ENCODE data around the gene TPM2. TPM values are rescaled to one million over a fixed set of nuclear protein-coding genes. Genes with fewer than 3 reads are reported as not detected.

TPM2 gene
- total and polyA plus RNA-seq, 2 experiments from 2014 or later: 645 to 1,591 TPM

DNA sequence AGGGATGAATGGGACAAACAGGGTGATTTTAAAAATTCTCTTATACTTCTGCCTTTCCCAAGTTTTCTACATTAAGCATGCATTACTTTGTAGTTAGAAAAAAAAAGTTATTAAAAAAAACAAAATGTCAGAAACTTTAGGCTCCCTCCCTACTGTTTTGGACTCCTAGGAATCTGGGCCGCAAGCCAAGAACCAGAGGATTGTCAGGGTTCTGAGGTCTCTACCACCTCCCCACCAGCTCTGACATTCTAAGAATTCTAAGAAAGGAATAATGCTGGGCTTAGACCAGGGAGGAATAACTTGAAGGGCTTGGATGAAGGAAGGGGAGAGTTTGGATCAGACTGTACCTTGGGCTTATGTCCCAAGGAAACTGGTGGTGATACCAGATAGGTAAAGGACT is 23.7 kb downstream of the TPM2 start:
- TF ChIP-seq, protein P1, sequence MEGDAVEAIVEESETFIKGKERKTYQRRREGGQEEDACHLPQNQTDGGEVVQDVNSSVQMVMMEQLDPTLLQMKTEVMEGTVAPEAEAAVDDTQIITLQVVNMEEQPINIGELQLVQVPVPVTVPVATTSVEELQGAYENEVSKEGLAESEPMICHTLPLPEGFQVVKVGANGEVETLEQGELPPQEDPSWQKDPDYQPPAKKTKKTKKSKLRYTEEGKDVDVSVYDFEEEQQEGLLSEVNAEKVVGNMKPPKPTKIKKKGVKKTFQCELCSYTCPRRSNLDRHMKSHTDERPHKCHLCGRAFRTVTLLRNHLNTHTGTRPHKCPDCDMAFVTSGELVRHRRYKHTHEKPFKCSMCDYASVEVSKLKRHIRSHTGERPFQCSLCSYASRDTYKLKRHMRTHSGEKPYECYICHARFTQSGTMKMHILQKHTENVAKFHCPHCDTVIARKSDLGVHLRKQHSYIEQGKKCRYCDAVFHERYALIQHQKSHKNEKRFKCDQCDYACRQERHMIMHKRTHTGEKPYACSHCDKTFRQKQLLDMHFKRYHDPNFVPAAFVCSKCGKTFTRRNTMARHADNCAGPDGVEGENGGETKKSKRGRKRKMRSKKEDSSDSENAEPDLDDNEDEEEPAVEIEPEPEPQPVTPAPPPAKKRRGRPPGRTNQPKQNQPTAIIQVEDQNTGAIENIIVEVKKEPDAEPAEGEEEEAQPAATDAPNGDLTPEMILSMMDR (IDR thresholded peaks at IDR 0.05; ENCODE audit: low read depth, low read length): no peak

DNA sequence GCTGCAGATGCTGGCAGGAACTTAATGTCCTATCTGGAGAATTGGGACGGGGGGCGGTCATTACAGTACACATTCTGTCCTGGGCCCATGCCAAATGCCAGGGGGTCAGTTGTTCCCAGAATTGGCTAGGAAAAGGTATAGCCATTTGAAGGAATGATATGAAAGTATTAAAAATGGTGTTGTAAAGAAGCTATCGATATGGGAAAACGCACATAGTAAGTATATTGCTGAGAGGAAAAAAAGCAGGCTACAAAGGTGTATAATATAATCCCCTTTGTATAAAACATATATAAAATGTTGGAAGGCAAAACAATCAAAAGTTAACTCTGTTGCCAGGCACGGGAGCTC is 24.3 kb downstream of the TPM2 start:
- H3K4me3 ChIP-seq: peak overlapping the region; percentile 47
- H3K9me3 ChIP-seq (ENCODE audit: low read depth): no peaks in the 10 kb centered on the region
- TF ChIP-seq, protein P1 (IDR thresholded peaks at IDR 0.05; ENCODE audit: low read depth, low read length): no peak
- no peak overlapping the region for H3K27ac ChIP-seq
- no peak for DNase-seq (ENCODE audit: low read depth in 1 of 2, low spot score in 1 of 2)
- H3K27me3 ChIP-seq: no peaks in the 10 kb centered on the region
- peaks cover 12% of the 10 kb centered on the region for H3K4me1 ChIP-seq (ENCODE audit: low read depth)
- H3K36me3 ChIP-seq: no peaks in the 10 kb centered on the region

More for the DNA sequence above, 23.7 kb downstream of the TPM2 start:
- Histone ChIP-seq H3K27me3 (no peaks in the 10 kb centered on the region), H3K4me3 (no peak overlapping the region), H3K36me3 (no peaks in the 10 kb centered on the region), H3K9me3 (ENCODE audit: low read depth) (no peaks in the 10 kb centered on the region), H3K4me1 (ENCODE audit: low read depth) (peaks cover 9% of the 10 kb centered on the region), H3K27ac (no peak overlapping the region)
- peak in 1 of 2 donors; percentile 75 for DNase-seq (ENCODE audit: low read depth in 1 of 2, low spot score in 1 of 2)

- Histone ChIP-seq H3K4me1 (ENCODE audit: low read depth) (peaks cover 12% of the 10 kb centered on the region), H3K4me3 (peak within 1 kb of the TSS; percentile 47), H3K36me3 (no peaks in the 10 kb centered on the region), H3K9me3 (ENCODE audit: low read depth) (no peaks in the 10 kb centered on the region), H3K27me3 (no peaks in the 10 kb centered on the region), H3K27ac (no peak within 1 kb of the TSS)
- DNase-seq (ENCODE audit: low read depth in 1 of 2, low spot score in 1 of 2): peak; percentile 79 to 90
- TF ChIP-seq, protein P1 (IDR thresholded peaks at IDR 0.05; ENCODE audit: low read depth, low read length): peak; percentile 34
Measured at GRCh38 chr9:35664531-35665470, 24.9 kb downstream of the TPM2 start, which contains the start of gene ARHGEF39. Gene ARHGEF39 (minus strand): TSS chr9:35665195. CDS start chr9:35665169, 26 bp downstream.

DNA sequence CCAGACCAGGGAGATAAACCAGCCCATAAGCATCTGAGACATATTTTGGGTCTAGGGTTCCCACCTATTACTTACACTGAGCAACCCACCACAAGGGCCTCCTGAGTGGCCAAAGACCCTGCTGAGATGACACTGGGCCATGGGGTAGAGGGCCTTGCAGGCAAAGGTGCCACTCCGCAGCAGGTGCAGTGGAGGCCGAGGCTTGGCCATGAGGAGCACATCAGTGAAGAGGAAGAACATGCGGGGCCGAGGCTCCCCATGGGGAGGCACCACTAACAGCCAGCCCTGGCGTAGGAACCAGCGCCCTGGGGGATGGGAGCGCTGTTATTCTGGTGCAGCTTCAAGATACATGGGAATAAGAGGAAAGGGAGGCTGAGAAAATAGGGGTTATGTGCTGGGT is 27.3 kb downstream of the TPM2 start:
- peaks cover 19% of the 10 kb centered on the region for H3K4me1 ChIP-seq (ENCODE audit: low read depth)
- H3K36me3 ChIP-seq: no peaks in the 10 kb centered on the region
- no peak for DNase-seq (ENCODE audit: low read depth in 1 of 2, low spot score in 1 of 2)
- H3K27ac ChIP-seq: peak overlapping the region; percentile 99
- H3K4me3 ChIP-seq: no peak overlapping the region
- TF ChIP-seq, protein P1 (IDR thresholded peaks at IDR 0.05; ENCODE audit: low read depth, low read length): no peak
- no peaks in the 10 kb centered on the region for H3K9me3 ChIP-seq (ENCODE audit: low read depth)
- no peaks in the 10 kb centered on the region for H3K27me3 ChIP-seq

DNA sequence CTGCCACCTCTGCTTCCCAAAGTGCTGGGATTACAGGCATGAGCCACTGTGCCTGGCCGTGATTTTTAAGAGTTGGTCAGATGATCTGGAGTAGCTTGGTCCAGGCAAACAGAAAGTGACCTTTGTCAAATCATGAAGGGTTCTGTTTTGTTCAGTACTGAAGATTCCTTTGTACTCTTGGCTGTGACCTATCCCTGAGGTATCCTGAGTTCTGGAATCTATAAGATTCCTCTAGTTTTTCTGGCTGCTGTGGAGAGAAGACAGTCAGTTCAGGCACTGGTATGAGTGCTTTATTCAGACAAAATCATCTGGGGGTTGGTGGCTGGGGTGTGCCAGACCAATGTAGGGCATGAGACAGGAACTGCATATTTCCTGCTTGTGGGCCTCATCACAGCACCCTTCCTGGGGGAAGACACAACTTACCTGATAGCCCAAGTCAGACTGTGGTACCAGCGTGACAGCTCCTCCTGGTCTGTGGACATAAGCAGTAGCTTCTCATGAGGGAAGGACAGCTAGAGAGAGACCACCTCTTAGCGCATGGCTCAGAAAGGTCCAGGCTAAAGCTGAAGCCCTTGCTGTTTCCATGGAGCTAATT is 27.9 kb downstream of the TPM2 start:
- peak overlapping the region; percentile 99 for H3K27ac ChIP-seq
- no peaks in the 10 kb centered on the region for H3K9me3 ChIP-seq (ENCODE audit: low read depth)
- peaks cover 19% of the 10 kb centered on the region for H3K4me1 ChIP-seq (ENCODE audit: low read depth)
- H3K36me3 ChIP-seq: no peaks in the 10 kb centered on the region
- TF ChIP-seq, protein P1 (IDR thresholded peaks at IDR 0.05; ENCODE audit: low read depth, low read length): no peak
- no peak for DNase-seq (ENCODE audit: low read depth in 1 of 2, low spot score in 1 of 2)
- no peaks in the 10 kb centered on the region for H3K27me3 ChIP-seq
- no peak overlapping the region for H3K4me3 ChIP-seq
